ENCODE data around the gene ARHGAP6. TPM values are rescaled to one million over a fixed set of nuclear protein-coding genes. Genes with fewer than 3 reads are reported as not detected.

ARHGAP6 gene
- total RNA-seq, 1 experiment from 2014 or later: 0.50 TPM

- no peak overlapping the region for H3K27ac Mint-ChIP-seq (ENCODE audit: unreplicated experiment)
- H3K4me3 Mint-ChIP-seq (ENCODE audit: unreplicated experiment): no peak overlapping the region
- ChIA-PET POLR2A (no interaction called here), CTCF (no interaction called here)
- intact Hi-C loops (cut with micrococcal nuclease; ENCODE audit: unreplicated experiment): no loop called here
- Histone ChIP-seq H3K4me1 (peaks cover 13% of the 10 kb centered on the region), H3K27me3 (replicated peaks; ENCODE audit: control insufficient read depth, insufficient read depth, low read length) (no peaks in the 10 kb centered on the region), H3K36me3 (ENCODE audit: control insufficient read depth, insufficient read depth, low read length) (no peaks in the 10 kb centered on the region), H3K4me3 (ENCODE audit: low read depth, low read length) (no peak overlapping the region), H3K9me3 (no peaks in the 10 kb centered on the region)
- no peak for TF ChIP-seq CTCF (IDR thresholded peaks at IDR 0.05; ENCODE audit: insufficient read depth in 1 of 2, low read depth in 1 of 2, low read length in 1 of 2, severe bottlenecking in 1 of 2, unreplicated experiment in 1 of 2)
- BruUV-seq (replicated peaks): no TSS peak
- DNase-seq: no peak
- H3K36me3 Mint-ChIP-seq (ENCODE audit: insufficient read depth, unreplicated experiment): no peaks in the 10 kb centered on the region
- H3K27me3 Mint-ChIP-seq (ENCODE audit: insufficient read depth, unreplicated experiment): no peaks in the 10 kb centered on the region
- H3K9me3 Mint-ChIP-seq (ENCODE audit: unreplicated experiment): no peaks in the 10 kb centered on the region
- no peaks in the 10 kb centered on the region for H3K4me1 Mint-ChIP-seq (ENCODE audit: low read depth, unreplicated experiment)
Measured at GRCh38 chrX:11434607-11435006, 231.1 kb downstream of the ARHGAP6 start.

GRCh38 chrX:11431786-11432185 lies 233.9 kb downstream of the ARHGAP6 start:
- no TSS peak for BruUV-seq (replicated peaks)
- H3K4me1 ChIP-seq: 0 out of 2 replicates have a peak, but pooled peaks cover under 1% of the 10 kb centered on the region
- no peak for DNase-seq
- no peaks in the 10 kb centered on the region for H3K9me3 ChIP-seq
- H3K36me3 ChIP-seq (ENCODE audit: control insufficient read depth, insufficient read depth, low read length): no peaks in the 10 kb centered on the region
- Mint-ChIP-seq H3K36me3 (ENCODE audit: insufficient read depth, unreplicated experiment) (no peaks in the 10 kb centered on the region), H3K9me3 (ENCODE audit: unreplicated experiment) (no peaks in the 10 kb centered on the region), H3K4me3 (ENCODE audit: unreplicated experiment) (no peak overlapping the region), H3K27me3 (ENCODE audit: insufficient read depth, unreplicated experiment) (no peaks in the 10 kb centered on the region), H3K27ac (ENCODE audit: unreplicated experiment) (no peak overlapping the region), H3K4me1 (ENCODE audit: low read depth, unreplicated experiment) (no peaks in the 10 kb centered on the region)
- H3K4me3 ChIP-seq (ENCODE audit: low read depth, low read length): no peak overlapping the region
- ChIA-PET POLR2A (no interaction called here), CTCF (no interaction called here)
- no peak for TF ChIP-seq CTCF (IDR thresholded peaks at IDR 0.05; ENCODE audit: insufficient read depth in 1 of 2, low read depth in 1 of 2, low read length in 1 of 2, severe bottlenecking in 1 of 2, unreplicated experiment in 1 of 2)
- no peaks in the 10 kb centered on the region for H3K27me3 ChIP-seq (replicated peaks; ENCODE audit: control insufficient read depth, insufficient read depth, low read length)
- intact Hi-C loops (cut with micrococcal nuclease; ENCODE audit: unreplicated experiment): no loop called here

GRCh38 chrX:11430271-11430670 lies 235.4 kb downstream of the ARHGAP6 start:
- Mint-ChIP-seq H3K27me3 (ENCODE audit: insufficient read depth, unreplicated experiment) (no peaks in the 10 kb centered on the region), H3K4me3 (ENCODE audit: unreplicated experiment) (no peak overlapping the region), H3K4me1 (ENCODE audit: low read depth, unreplicated experiment) (no peaks in the 10 kb centered on the region), H3K9me3 (ENCODE audit: unreplicated experiment) (no peaks in the 10 kb centered on the region), H3K36me3 (ENCODE audit: insufficient read depth, unreplicated experiment) (no peaks in the 10 kb centered on the region), H3K27ac (ENCODE audit: unreplicated experiment) (no peak overlapping the region)
- intact Hi-C loops (cut with micrococcal nuclease; ENCODE audit: unreplicated experiment): no loop called here
- H3K9me3 ChIP-seq: no peaks in the 10 kb centered on the region
- no TSS peak for BruUV-seq (replicated peaks)
- H3K36me3 ChIP-seq (ENCODE audit: control insufficient read depth, insufficient read depth, low read length): no peaks in the 10 kb centered on the region
- ChIA-PET POLR2A (no interaction called here), CTCF (no interaction called here)
- H3K27me3 ChIP-seq (replicated peaks; ENCODE audit: control insufficient read depth, insufficient read depth, low read length): no peaks in the 10 kb centered on the region
- no peak for DNase-seq
- H3K4me3 ChIP-seq (ENCODE audit: low read depth, low read length): no peak overlapping the region
- TF ChIP-seq CTCF (IDR thresholded peaks at IDR 0.05; ENCODE audit: insufficient read depth in 1 of 2, low read depth in 1 of 2, low read length in 1 of 2, severe bottlenecking in 1 of 2, unreplicated experiment in 1 of 2): no peak
- no peaks in the 10 kb centered on the region for H3K4me1 ChIP-seq
